ENCODE measurements around the gene EYA2. TPM values are rescaled to one million over a fixed set of nuclear protein-coding genes. Genes with fewer than 3 reads are reported as not detected.

EYA2 gene
- polyA plus RNA-seq, 4 donors, result 0.50 to 0.70 TPM; not detected in 2

DNA sequence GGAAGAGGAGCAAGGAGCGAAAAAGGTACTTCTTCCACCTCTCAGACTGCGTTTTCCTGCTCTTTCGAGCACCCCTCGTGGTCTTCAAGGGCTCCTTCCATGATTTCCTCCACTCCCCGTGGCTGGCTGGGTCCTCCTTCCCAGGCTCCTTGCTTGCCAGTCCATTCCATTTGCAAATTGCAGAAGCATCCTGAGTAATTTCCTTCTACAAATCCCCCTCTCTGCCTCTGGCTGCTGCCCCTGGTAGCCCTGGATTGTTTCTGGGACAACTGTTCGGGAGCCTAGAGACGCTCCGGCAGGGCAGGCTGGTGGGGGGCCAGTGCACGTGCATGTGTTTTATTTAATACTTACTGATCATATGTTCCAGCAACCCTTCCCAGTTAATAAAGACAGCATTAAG, 288.7 kb downstream of the EYA2 start:
- Histone ChIP-seq H3K4me1 (ENCODE audit: control insufficient read depth in 3 of 3, insufficient read depth in 2 of 3, low read depth in 1 of 3, low read length in 2 of 3) (no peaks in the 10 kb centered on the region), H3K27me3 (ENCODE audit: control insufficient read depth in 3 of 3, insufficient read depth in 3 of 3, low read length in 3 of 3) (no peaks in the 10 kb centered on the region), H3K36me3 (ENCODE audit: control insufficient read depth in 3 of 3, insufficient read depth in 2 of 3, low read depth in 1 of 3, low read length in 3 of 3) (no peaks in the 10 kb centered on the region), H3K27ac (ENCODE audit: low read depth in 1 of 3, low read length in 2 of 3) (no peak overlapping the region), H3K9me3 (ENCODE audit: control insufficient read depth in 2 of 2, insufficient read depth in 1 of 2, low read depth in 1 of 2, low read length in 1 of 2) (no peaks in the 10 kb centered on the region), H3K4me3 (ENCODE audit: low read depth in 1 of 3, low read length in 3 of 3) (no peak overlapping the region)
- FAIRE-seq (no peak), DNase-seq (no peak)
- WGBS, 3 donors, result 63 to 75% (median 65%) methylated on average over 9 of the region's 9 CpGs

DNA sequence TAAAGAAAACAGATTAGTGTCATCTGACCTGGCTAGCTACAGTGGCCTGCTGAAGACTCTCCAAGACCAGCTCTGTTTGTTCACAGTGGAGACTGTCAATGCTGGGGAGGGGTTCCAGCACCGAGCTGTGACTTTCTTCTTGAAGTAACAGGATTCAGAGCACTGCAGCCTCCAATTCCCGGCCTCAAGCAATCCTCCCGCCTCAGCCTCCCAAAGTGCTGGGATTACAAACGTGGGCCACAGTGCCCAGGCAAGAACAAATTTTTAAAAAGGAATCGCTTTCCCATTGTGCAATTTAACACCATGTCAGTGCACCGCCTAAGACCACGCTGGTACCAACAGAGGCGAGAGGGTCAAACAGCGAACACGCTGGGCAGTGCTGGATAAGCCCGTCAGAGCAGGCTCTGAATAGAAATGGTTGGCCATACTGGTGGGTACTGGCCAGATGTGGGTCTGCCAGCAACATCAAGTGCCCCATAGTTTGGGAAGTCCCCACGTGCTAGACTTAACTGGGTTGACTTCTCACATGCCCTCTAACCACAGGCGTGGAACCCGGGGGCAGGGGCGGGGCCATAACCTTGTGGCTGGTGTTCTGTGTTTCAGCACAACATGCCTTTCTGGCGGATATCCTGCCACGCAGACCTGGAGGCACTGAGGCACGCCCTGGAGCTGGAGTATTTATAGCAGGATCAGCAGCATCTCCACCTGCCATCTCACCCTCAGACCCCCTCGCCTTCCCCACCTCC, 293.0 kb downstream of the EYA2 start:
- no peaks in the 10 kb centered on the region for H3K4me1 ChIP-seq (ENCODE audit: control insufficient read depth in 3 of 3, insufficient read depth in 2 of 3, low read depth in 1 of 3, low read length in 2 of 3)
- no peak overlapping the region for H3K4me3 ChIP-seq (ENCODE audit: low read depth in 1 of 3, low read length in 3 of 3)
- peaks cover 0 to 2% (median 0%) of the 10 kb centered on the region in 3 donors for H3K27me3 ChIP-seq (ENCODE audit: control insufficient read depth in 3 of 3, insufficient read depth in 3 of 3, low read length in 3 of 3)
- DNase-seq (no peak), FAIRE-seq (no peak)
- no peaks in the 10 kb centered on the region for H3K36me3 ChIP-seq (ENCODE audit: control insufficient read depth in 3 of 3, insufficient read depth in 2 of 3, low read depth in 1 of 3, low read length in 3 of 3)
- H3K9me3 ChIP-seq (ENCODE audit: control insufficient read depth in 2 of 2, insufficient read depth in 1 of 2, low read depth in 1 of 2, low read length in 1 of 2), result no peaks in the 10 kb centered on the region
- H3K27ac ChIP-seq (ENCODE audit: low read depth in 1 of 3, low read length in 2 of 3), result no peak overlapping the region
- WGBS, 3 donors, result 66 to 70% (median 68%) methylated on average over 19 of the region's 19 CpGs

DNA sequence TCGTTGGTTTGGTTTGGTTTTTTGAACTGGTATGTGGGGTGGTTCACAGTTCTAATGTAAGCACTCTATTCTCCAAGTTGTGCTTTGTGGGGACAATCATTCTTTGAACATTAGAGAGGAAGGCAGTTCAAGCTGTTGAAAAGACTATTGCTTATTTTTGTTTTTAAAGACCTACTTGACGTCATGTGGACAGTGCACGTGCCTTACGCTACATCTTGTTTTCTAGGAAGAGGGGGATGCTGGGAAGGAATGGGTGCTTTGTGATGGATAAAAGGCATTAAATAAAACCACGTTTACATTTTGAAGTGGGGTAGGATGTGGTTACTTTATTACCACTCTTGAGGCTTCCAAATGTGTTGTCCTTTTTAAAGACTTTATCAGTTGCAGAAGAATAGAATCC, 293.9 kb downstream of the EYA2 start:
- Histone ChIP-seq H3K4me1 (ENCODE audit: control insufficient read depth in 3 of 3, insufficient read depth in 2 of 3, low read depth in 1 of 3, low read length in 2 of 3) (no peaks in the 10 kb centered on the region), H3K9me3 (ENCODE audit: control insufficient read depth in 2 of 2, insufficient read depth in 1 of 2, low read depth in 1 of 2, low read length in 1 of 2) (no peaks in the 10 kb centered on the region), H3K4me3 (ENCODE audit: low read depth in 1 of 3, low read length in 3 of 3) (no peak overlapping the region), H3K27me3 (ENCODE audit: control insufficient read depth in 3 of 3, insufficient read depth in 3 of 3, low read length in 3 of 3) (peaks cover 0 to 2% (median 0%) of the 10 kb centered on the region in 3 donors), H3K27ac (ENCODE audit: low read depth in 1 of 3, low read length in 2 of 3) (no peak overlapping the region), H3K36me3 (ENCODE audit: control insufficient read depth in 3 of 3, insufficient read depth in 2 of 3, low read depth in 1 of 3, low read length in 3 of 3) (no peaks in the 10 kb centered on the region)
- 53 to 67% (median 54%) methylated on average over 5 of the region's 5 CpGs for WGBS, 3 donors
- DNase-seq (no peak), FAIRE-seq (no peak)

DNA sequence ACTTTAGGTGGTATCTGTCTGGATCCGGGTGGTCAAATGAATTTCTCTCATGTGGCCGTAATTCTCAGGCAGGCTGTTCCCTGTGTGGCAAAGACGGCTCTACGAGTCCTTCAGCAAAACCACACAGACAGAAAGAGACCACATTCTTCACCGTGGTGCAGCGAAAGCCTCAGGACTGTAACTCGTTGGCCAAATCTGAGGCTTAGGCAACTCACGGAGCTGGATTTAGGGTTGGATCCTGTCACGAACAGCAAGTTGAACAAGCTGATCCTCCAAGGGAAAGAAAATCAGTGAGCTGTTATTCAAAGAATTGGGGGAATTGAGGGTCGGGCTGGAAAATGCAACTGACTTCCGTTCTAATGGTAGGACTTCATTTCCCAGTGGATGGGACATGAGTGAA, 294.4 kb downstream of the EYA2 start:
- H3K4me3 ChIP-seq (ENCODE audit: low read depth in 1 of 3, low read length in 3 of 3), result no peak overlapping the region
- no peak for FAIRE-seq
- no peaks in the 10 kb centered on the region for H3K9me3 ChIP-seq (ENCODE audit: control insufficient read depth in 2 of 2, insufficient read depth in 1 of 2, low read depth in 1 of 2, low read length in 1 of 2)
- no peaks in the 10 kb centered on the region for H3K4me1 ChIP-seq (ENCODE audit: control insufficient read depth in 3 of 3, insufficient read depth in 2 of 3, low read depth in 1 of 3, low read length in 2 of 3)
- no peak for DNase-seq
- peaks cover 0 to 2% (median 0%) of the 10 kb centered on the region in 3 donors for H3K27me3 ChIP-seq (ENCODE audit: control insufficient read depth in 3 of 3, insufficient read depth in 3 of 3, low read length in 3 of 3)
- 59 to 71% (median 60%) methylated on average over 11 of the region's 11 CpGs for WGBS, 3 donors
- H3K36me3 ChIP-seq (ENCODE audit: control insufficient read depth in 3 of 3, insufficient read depth in 2 of 3, low read depth in 1 of 3, low read length in 3 of 3), result no peaks in the 10 kb centered on the region
- H3K27ac ChIP-seq (ENCODE audit: low read depth in 1 of 3, low read length in 2 of 3), result no peak overlapping the region

DNA sequence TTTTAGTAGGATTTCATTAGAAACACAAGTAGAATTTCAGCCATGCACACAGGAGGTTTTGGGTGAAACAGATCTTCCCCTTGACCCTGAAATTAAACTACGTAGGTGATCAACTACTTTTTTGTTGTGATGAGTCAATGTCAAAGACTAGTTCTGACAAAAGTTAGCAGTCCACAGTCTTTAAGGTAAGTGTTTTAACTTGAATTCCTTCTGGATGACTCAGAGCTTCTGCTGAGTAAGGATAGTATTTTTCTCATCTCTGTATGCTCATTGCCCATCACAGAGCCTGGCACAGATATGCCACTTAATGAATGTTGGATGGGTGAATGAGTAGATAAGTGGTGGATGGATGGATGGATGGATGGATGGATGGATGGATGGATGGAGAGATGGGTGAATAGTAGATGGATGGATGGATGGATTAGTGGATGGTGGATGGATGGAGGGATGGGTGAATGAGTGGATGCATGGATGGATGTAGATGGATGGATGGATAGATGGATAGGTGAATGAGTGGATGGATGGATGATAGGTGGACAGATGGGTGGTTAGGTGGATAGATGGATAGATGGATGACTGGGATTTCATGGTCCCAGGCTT, 296.5 kb downstream of the EYA2 start:
- H3K9me3 ChIP-seq (ENCODE audit: control insufficient read depth in 2 of 2, insufficient read depth in 1 of 2, low read depth in 1 of 2, low read length in 1 of 2), result no peaks in the 10 kb centered on the region
- H3K36me3 ChIP-seq (ENCODE audit: control insufficient read depth in 3 of 3, insufficient read depth in 2 of 3, low read depth in 1 of 3, low read length in 3 of 3), result no peaks in the 10 kb centered on the region
- peaks cover 0 to 2% (median 0%) of the 10 kb centered on the region in 3 donors for H3K27me3 ChIP-seq (ENCODE audit: control insufficient read depth in 3 of 3, insufficient read depth in 3 of 3, low read length in 3 of 3)
- H3K4me3 ChIP-seq (ENCODE audit: low read depth in 1 of 3, low read length in 3 of 3), result no peak overlapping the region
- H3K4me1 ChIP-seq (ENCODE audit: control insufficient read depth in 3 of 3, insufficient read depth in 2 of 3, low read depth in 1 of 3, low read length in 2 of 3), result no peaks in the 10 kb centered on the region
- DNase-seq, result no peak
- FAIRE-seq, result no peak
- 73 to 87% (median 85%) methylated on average over 1 of the region's 1 CpG for WGBS, 3 donors
- no peak overlapping the region for H3K27ac ChIP-seq (ENCODE audit: low read depth in 1 of 3, low read length in 2 of 3)

DNA sequence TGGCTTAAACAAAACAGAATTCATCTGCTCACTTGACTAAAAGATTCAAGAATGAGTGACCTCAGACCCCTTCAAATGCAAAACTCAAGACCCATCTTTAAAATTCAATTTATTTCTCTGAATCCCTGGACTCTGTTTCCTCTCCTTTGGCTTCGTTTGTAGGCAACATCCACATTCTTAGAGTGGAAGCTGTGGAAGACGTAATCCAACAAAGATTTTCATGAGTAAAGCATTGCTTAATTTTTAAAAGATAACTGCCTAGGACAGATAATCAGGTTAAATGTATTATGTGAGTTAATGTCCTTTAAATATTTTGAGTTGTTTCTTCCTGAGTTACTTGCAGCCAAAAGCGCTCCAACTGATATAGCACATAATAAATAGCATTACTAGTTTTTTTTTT, 297.3 kb downstream of the EYA2 start:
- no peak for DNase-seq
- Histone ChIP-seq H3K4me1 (ENCODE audit: control insufficient read depth in 3 of 3, insufficient read depth in 2 of 3, low read depth in 1 of 3, low read length in 2 of 3) (no peaks in the 10 kb centered on the region), H3K9me3 (ENCODE audit: control insufficient read depth in 2 of 2, insufficient read depth in 1 of 2, low read depth in 1 of 2, low read length in 1 of 2) (no peaks in the 10 kb centered on the region), H3K4me3 (ENCODE audit: low read depth in 1 of 3, low read length in 3 of 3) (no peak overlapping the region), H3K27me3 (ENCODE audit: control insufficient read depth in 3 of 3, insufficient read depth in 3 of 3, low read length in 3 of 3) (peaks cover 0 to 2% (median 0%) of the 10 kb centered on the region in 3 donors), H3K36me3 (ENCODE audit: control insufficient read depth in 3 of 3, insufficient read depth in 2 of 3, low read depth in 1 of 3, low read length in 3 of 3) (no peaks in the 10 kb centered on the region), H3K27ac (ENCODE audit: low read depth in 1 of 3, low read length in 2 of 3) (no peak overlapping the region)
- FAIRE-seq, result no peak
- 79 to 87% (median 84%) methylated on average over 3 of the region's 3 CpGs for WGBS, 3 donors

DNA sequence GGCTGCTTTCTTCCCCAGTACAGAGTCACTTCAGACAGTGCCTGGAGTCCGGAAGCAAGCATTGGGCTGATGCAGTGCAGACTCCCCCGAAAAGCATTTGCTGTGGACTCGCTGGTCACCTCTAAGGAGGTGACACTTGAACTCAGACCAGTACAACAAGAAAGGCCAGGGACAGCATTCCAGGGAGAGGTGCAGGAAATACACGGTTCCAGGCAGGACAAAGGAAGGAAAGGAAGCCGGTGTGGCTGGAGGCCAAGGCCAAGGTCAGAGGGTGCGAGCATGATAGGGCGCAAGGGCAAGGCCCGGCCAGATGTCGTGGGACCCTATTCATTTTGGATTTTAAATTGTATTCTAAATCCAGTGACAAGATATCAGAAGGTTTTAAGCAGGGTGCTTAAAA, 300.9 kb downstream of the EYA2 start:
- FAIRE-seq (no peak), DNase-seq (no peak)
- H3K36me3 ChIP-seq (ENCODE audit: control insufficient read depth in 3 of 3, insufficient read depth in 2 of 3, low read depth in 1 of 3, low read length in 3 of 3), result no peaks in the 10 kb centered on the region
- H3K27ac ChIP-seq (ENCODE audit: low read depth in 1 of 3, low read length in 2 of 3), result no peak overlapping the region
- no peak overlapping the region for H3K4me3 ChIP-seq (ENCODE audit: low read depth in 1 of 3, low read length in 3 of 3)
- H3K9me3 ChIP-seq (ENCODE audit: control insufficient read depth in 2 of 2, insufficient read depth in 1 of 2, low read depth in 1 of 2, low read length in 1 of 2), result no peaks in the 10 kb centered on the region
- 54 to 62% (median 60%) methylated on average over 9 of the region's 9 CpGs for WGBS, 3 donors
- H3K27me3 ChIP-seq (ENCODE audit: control insufficient read depth in 3 of 3, insufficient read depth in 3 of 3, low read length in 3 of 3), result peaks cover 0 to 2% (median 0%) of the 10 kb centered on the region in 3 donors
- no peaks in the 10 kb centered on the region for H3K4me1 ChIP-seq (ENCODE audit: control insufficient read depth in 3 of 3, insufficient read depth in 2 of 3, low read depth in 1 of 3, low read length in 2 of 3)

DNA sequence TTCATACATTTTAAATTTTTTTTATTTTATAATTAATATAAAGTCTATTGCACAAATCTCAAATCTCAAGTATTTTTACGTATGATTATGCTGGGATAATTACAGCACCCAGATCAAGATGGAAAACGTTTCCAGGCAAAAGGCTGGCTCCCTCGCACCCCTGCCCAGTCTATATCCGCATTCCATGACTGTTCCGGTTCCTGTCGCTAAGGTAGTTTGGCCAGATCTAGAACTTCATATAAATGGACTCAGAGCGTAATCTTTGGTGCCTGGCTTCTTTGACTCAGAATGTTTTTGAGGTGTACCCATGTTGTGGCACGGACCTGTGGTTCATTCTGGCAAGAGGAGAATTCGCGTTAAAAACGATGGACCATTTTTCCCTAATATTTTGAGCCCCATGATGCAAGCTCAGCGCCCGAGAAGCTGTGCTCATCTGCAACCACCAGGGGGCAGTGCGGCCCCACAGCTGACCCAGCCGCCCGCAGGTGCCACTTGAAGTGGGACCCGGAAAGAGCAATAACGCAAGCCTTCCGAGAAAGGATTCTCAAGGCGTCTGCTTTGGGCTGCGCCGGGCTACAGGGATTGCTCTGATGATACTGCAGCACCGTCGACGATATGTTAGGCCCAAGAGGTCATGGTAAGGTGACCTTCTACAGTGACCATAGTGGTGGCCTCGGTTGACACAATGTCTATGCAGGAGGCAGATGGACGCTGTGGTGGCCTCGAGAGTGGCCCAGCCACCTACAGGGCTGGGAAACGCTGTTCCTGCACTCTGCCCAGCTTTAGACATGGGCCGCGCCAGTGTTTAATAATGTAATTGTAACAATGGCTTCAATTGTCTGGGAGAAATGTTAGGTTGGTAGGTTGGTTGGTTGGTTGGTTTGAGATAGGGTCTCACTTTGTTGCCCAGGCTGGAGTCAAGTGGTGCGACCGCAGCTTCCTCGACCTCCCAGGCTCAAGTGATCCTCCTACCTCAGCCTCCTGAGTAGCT, 301.7 kb downstream of the EYA2 start:
- H3K27ac ChIP-seq (ENCODE audit: low read depth in 1 of 3, low read length in 2 of 3), result no peak overlapping the region
- no peaks in the 10 kb centered on the region for H3K9me3 ChIP-seq (ENCODE audit: control insufficient read depth in 2 of 2, insufficient read depth in 1 of 2, low read depth in 1 of 2, low read length in 1 of 2)

More for the DNA sequence above, 301.7 kb downstream of the EYA2 start:
- Histone ChIP-seq H3K36me3 (ENCODE audit: control insufficient read depth in 3 of 3, insufficient read depth in 2 of 3, low read depth in 1 of 3, low read length in 3 of 3) (no peaks in the 10 kb centered on the region), H3K4me1 (ENCODE audit: control insufficient read depth in 3 of 3, insufficient read depth in 2 of 3, low read depth in 1 of 3, low read length in 2 of 3) (peaks cover 0 to 3% (median 0%) of the 10 kb centered on the region in 3 donors), H3K27me3 (ENCODE audit: control insufficient read depth in 3 of 3, insufficient read depth in 3 of 3, low read length in 3 of 3) (no peaks in the 10 kb centered on the region), H3K4me3 (ENCODE audit: low read depth in 1 of 3, low read length in 3 of 3) (no peak overlapping the region)
- FAIRE-seq (no peak), DNase-seq (peak; percentile 66 to 78)
- 33 to 42% (median 35%) methylated on average over 34 of the region's 34 CpGs for WGBS, 3 donors

All from small intestine (tissue), 7 donors.